Measurements from ENCODE around the gene SRGAP2C. TPM values are rescaled to one million over a fixed set of nuclear protein-coding genes. Genes with fewer than 3 reads are reported as not detected.

Gene SRGAP2C
- 23.2 and 32.8 TPM in 2 replicates for total RNA-seq

GRCh38 chr1:121184290-121185127 is at the start of gene SRGAP2C, which contains the start of gene FAM72B:
TSS of gene SRGAP2C (plus strand) at chr1:121184975. CDS start at chr1:121187447, 2,472 bp downstream.
TSS of gene FAM72B (minus strand) at chr1:121184340. CDS start at chr1:121183489, 851 bp downstream.

Small RNA genes lying within 50 kb of the gene (small RNA-seq; reads per million reads assigned to genes)
- gene AC243994.1: not detected

Other genes with a start within 250 kb of the SRGAP2C start
- gene FAM72B, start 635 bp upstream of the SRGAP2C start, total RNA-seq: 2.8 and 3.3 TPM in 2 replicates

Measured in vein endothelial cell (primary cell).